SH-SY5Y (cell line): ENCODE measurements around the gene GABRA5.

ENCODE experiments used
- GATA2 ChIP-seq: IDR thresholded peaks from 2 replicates; pipeline ENCODE4 v1.6.1; 2011; ENCODE audit warnings: mild to moderate bottlenecking, low read depth, low read length
- GATA3 ChIP-seq: IDR thresholded peaks from 2 replicates; pipeline ENCODE4 v1.6.1; 2011; ENCODE audit warnings: low read depth, mild to moderate bottlenecking, low read length, moderate library complexity

DNA sequence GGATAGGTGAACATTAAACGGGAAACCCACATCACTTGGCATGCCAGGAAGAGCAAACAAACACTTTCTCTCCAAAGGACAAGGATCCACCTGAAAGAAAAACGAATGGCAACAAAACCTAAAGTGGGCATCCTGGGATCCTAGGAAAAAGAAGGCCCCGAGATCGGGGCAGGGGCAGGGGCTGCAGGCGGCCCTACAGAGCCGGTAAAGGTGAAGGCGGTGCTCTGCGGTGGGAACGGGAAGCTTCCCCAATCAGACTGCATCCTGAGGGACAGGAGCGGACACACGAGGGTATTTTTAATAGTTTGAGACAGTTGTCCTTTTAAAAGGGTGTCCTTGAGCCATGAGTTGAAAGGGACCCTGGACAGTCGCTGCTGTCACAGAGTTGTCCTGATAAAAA, 24.9 kb upstream of the GABRA5 start:
- no peak for TF ChIP-seq GATA3
- no peak for TF ChIP-seq GATA2
